Activated naive CD4-positive, alpha-beta T cell treated with anti-CD3 and anti-CD28 coated beads, Interleukin-2, amount 50 U/mL, for 24 hours (primary cell): ENCODE measurements around the gene CAMK2A.

Source experiments
- H3K27ac Mint-ChIP-seq: one replicate; pipeline ENCODE4 v1.8.0; 2021; ENCODE audit warnings: mild to moderate bottlenecking, mixed read lengths
- H3K27me3 Mint-ChIP-seq: one replicate; pipeline ENCODE4 v1.8.0; 2021; ENCODE audit warnings: mixed read lengths
- H3K36me3 Mint-ChIP-seq: one replicate; pipeline ENCODE4 v1.8.0; 2021; ENCODE audit warnings: mixed read lengths
- H3K4me1 Mint-ChIP-seq: one replicate; pipeline ENCODE4 v1.8.0; 2021; ENCODE audit warnings: mixed read lengths
- H3K4me3 Mint-ChIP-seq: one replicate; pipeline ENCODE4 v1.8.0; 2021; ENCODE audit warnings: mild to moderate bottlenecking, mixed read lengths
- H3K9me3 Mint-ChIP-seq: one replicate; pipeline ENCODE4 v1.8.0; 2021; ENCODE audit warnings: mixed read lengths

The CAMK2A gene

GRCh38 chr5:150196514-150196913 lies 93.1 kb downstream of the CAMK2A start:
- peaks cover 6% of the 10 kb centered on the region for H3K27me3 Mint-ChIP-seq
- no peaks in the 10 kb centered on the region for H3K36me3 Mint-ChIP-seq
- H3K4me1 Mint-ChIP-seq = no peaks in the 10 kb centered on the region
- no peak overlapping the region for H3K27ac Mint-ChIP-seq
- H3K4me3 Mint-ChIP-seq = no peak overlapping the region
- H3K9me3 Mint-ChIP-seq = no peaks in the 10 kb centered on the region

- no peaks in the 10 kb centered on the region for H3K36me3 Mint-ChIP-seq
- H3K9me3 Mint-ChIP-seq = no peaks in the 10 kb centered on the region
- H3K27me3 Mint-ChIP-seq = peaks cover 7% of the 10 kb centered on the region
- no peak overlapping the region for H3K27ac Mint-ChIP-seq
- no peak overlapping the region for H3K4me3 Mint-ChIP-seq
- H3K4me1 Mint-ChIP-seq = no peaks in the 10 kb centered on the region
Observed at GRCh38 chr5:150195736-150196485, 93.7 kb downstream of the CAMK2A start.

GRCh38 chr5:150192462-150192861 lies 97.1 kb downstream of the CAMK2A start:
- no peak overlapping the region for H3K4me3 Mint-ChIP-seq
- peaks cover 15% of the 10 kb centered on the region for H3K27me3 Mint-ChIP-seq
- no peaks in the 10 kb centered on the region for H3K36me3 Mint-ChIP-seq
- no peaks in the 10 kb centered on the region for H3K4me1 Mint-ChIP-seq
- no peak overlapping the region for H3K27ac Mint-ChIP-seq
- H3K9me3 Mint-ChIP-seq = no peaks in the 10 kb centered on the region

- Mint-ChIP-seq H3K9me3 (no peaks in the 10 kb centered on the region), H3K27me3 (peaks cover 15% of the 10 kb centered on the region), H3K36me3 (no peaks in the 10 kb centered on the region), H3K4me3 (no peak overlapping the region), H3K27ac (no peak overlapping the region), H3K4me1 (no peaks in the 10 kb centered on the region)
Observed at GRCh38 chr5:150190987-150191386, 98.6 kb downstream of the CAMK2A start.

- H3K36me3 Mint-ChIP-seq = no peaks in the 10 kb centered on the region
- no peak overlapping the region for H3K27ac Mint-ChIP-seq
- no peaks in the 10 kb centered on the region for H3K9me3 Mint-ChIP-seq
- no peak overlapping the region for H3K4me3 Mint-ChIP-seq
- no peaks in the 10 kb centered on the region for H3K4me1 Mint-ChIP-seq
- H3K27me3 Mint-ChIP-seq = peaks cover 15% of the 10 kb centered on the region
Observed at GRCh38 chr5:150190503-150190979, 99.0 kb downstream of the CAMK2A start.

- H3K27me3 Mint-ChIP-seq = peaks cover 15% of the 10 kb centered on the region
- H3K9me3 Mint-ChIP-seq = no peaks in the 10 kb centered on the region
- no peak within 1 kb of the TSS for H3K27ac Mint-ChIP-seq
Observed at GRCh38 chr5:150189728-150190502, 99.7 kb downstream of the CAMK2A start, which contains the start of gene SLC6A7. TSS of gene SLC6A7 (plus strand) at chr5:150190062. CDS start at chr5:150190328, 266 bp downstream.

GRCh38 chr5:150189326-150189725 lies 100.2 kb downstream of the CAMK2A start:
- Mint-ChIP-seq H3K36me3 (no peaks in the 10 kb centered on the region), H3K27me3 (peaks cover 15% of the 10 kb centered on the region), H3K27ac (no peak overlapping the region)

More at GRCh38 chr5:150189728-150190502, 99.7 kb downstream of the CAMK2A start, which contains the start of gene SLC6A7:
- Mint-ChIP-seq H3K4me1 (no peaks in the 10 kb centered on the region), H3K36me3 (no peaks in the 10 kb centered on the region), H3K4me3 (no peak within 1 kb of the TSS)

GRCh38 chr5:150188146-150188842 lies 101.3 kb downstream of the CAMK2A start:
- H3K4me1 Mint-ChIP-seq = no peaks in the 10 kb centered on the region
- H3K9me3 Mint-ChIP-seq = no peaks in the 10 kb centered on the region
- no peak overlapping the region for H3K4me3 Mint-ChIP-seq
- no peak overlapping the region for H3K27ac Mint-ChIP-seq
- peaks cover 15% of the 10 kb centered on the region for H3K27me3 Mint-ChIP-seq
- no peaks in the 10 kb centered on the region for H3K36me3 Mint-ChIP-seq

More at GRCh38 chr5:150189326-150189725, 100.2 kb downstream of the CAMK2A start:
- H3K4me1 Mint-ChIP-seq = no peaks in the 10 kb centered on the region
- H3K9me3 Mint-ChIP-seq = no peaks in the 10 kb centered on the region
- no peak overlapping the region for H3K4me3 Mint-ChIP-seq

- no peak overlapping the region for H3K4me3 Mint-ChIP-seq
- no peak overlapping the region for H3K27ac Mint-ChIP-seq
- H3K36me3 Mint-ChIP-seq = no peaks in the 10 kb centered on the region
- H3K9me3 Mint-ChIP-seq = no peaks in the 10 kb centered on the region
- H3K27me3 Mint-ChIP-seq = peaks cover 15% of the 10 kb centered on the region
- no peaks in the 10 kb centered on the region for H3K4me1 Mint-ChIP-seq
Observed at GRCh38 chr5:150186897-150187296, 102.7 kb downstream of the CAMK2A start.

- no peak overlapping the region for H3K27ac Mint-ChIP-seq
- H3K4me1 Mint-ChIP-seq = no peaks in the 10 kb centered on the region
- H3K36me3 Mint-ChIP-seq = no peaks in the 10 kb centered on the region
- H3K4me3 Mint-ChIP-seq = no peak overlapping the region
- peaks cover 11% of the 10 kb centered on the region for H3K27me3 Mint-ChIP-seq
- H3K9me3 Mint-ChIP-seq = no peaks in the 10 kb centered on the region
Observed at GRCh38 chr5:150186137-150186536, 103.4 kb downstream of the CAMK2A start.

GRCh38 chr5:150184990-150185912 lies 104.3 kb downstream of the CAMK2A start:
- Mint-ChIP-seq H3K4me3 (no peak overlapping the region), H3K36me3 (no peaks in the 10 kb centered on the region), H3K9me3 (no peaks in the 10 kb centered on the region), H3K4me1 (no peaks in the 10 kb centered on the region), H3K27ac (no peak overlapping the region), H3K27me3 (peaks cover 6% of the 10 kb centered on the region)

- Mint-ChIP-seq H3K27me3 (no peaks in the 10 kb centered on the region), H3K4me1 (no peaks in the 10 kb centered on the region), H3K9me3 (no peaks in the 10 kb centered on the region), H3K36me3 (no peaks in the 10 kb centered on the region), H3K27ac (no peak overlapping the region), H3K4me3 (no peak overlapping the region)
Observed at GRCh38 chr5:150184006-150184405, 105.6 kb downstream of the CAMK2A start.

GRCh38 chr5:150183436-150183835 lies 106.1 kb downstream of the CAMK2A start:
- H3K9me3 Mint-ChIP-seq = no peaks in the 10 kb centered on the region
- no peaks in the 10 kb centered on the region for H3K36me3 Mint-ChIP-seq
- H3K4me1 Mint-ChIP-seq = no peaks in the 10 kb centered on the region
- no peaks in the 10 kb centered on the region for H3K27me3 Mint-ChIP-seq
- no peak overlapping the region for H3K27ac Mint-ChIP-seq
- H3K4me3 Mint-ChIP-seq = no peak overlapping the region

- Mint-ChIP-seq H3K4me1 (no peaks in the 10 kb centered on the region), H3K4me3 (no peak overlapping the region), H3K9me3 (no peaks in the 10 kb centered on the region), H3K27ac (no peak overlapping the region), H3K36me3 (no peaks in the 10 kb centered on the region), H3K27me3 (no peaks in the 10 kb centered on the region)
Observed at GRCh38 chr5:150182774-150183173, 106.8 kb downstream of the CAMK2A start.
